Lower lobe of right lung (tissue), 2 donors: ENCODE results near the gene PSPH. TPM values are rescaled to one million over a fixed set of nuclear protein-coding genes. Genes with fewer than 3 reads are reported as not detected.

Experiments
- ATAC-seq, 2 donors: fragments of 200-7000 bp; cut with Tn5 transposase; one replicate each; pipeline ENCODE4 v1.9.1; 2020 to 2022; ENCODE audit warnings: mild to moderate bottlenecking in 2 of 2, moderate library complexity in 2 of 2
- DNase-seq: peaks from one replicate; pipeline ENCODE4 v3.0.0-alpha.2; 2020
- H3K27ac ChIP-seq: fragments of 200-600 bp; one replicate; pipeline ENCODE4 v1.8.0; 2022
- H3K27me3 ChIP-seq: fragments of 200-600 bp; one replicate; pipeline ENCODE4 v1.8.0; 2022; ENCODE audit warnings: low read depth
- H3K36me3 ChIP-seq: fragments of 200-600 bp; one replicate; pipeline ENCODE4 v1.8.0; 2022; ENCODE audit warnings: mild to moderate bottlenecking
- H3K4me1 ChIP-seq: fragments of 200-600 bp; one replicate; pipeline ENCODE4 v1.8.0; 2022
- H3K4me3 ChIP-seq: fragments of 200-600 bp; one replicate; pipeline ENCODE4 v1.8.0; 2022; ENCODE audit warnings: mild to moderate bottlenecking
- H3K9me3 ChIP-seq: fragments of 200-600 bp; one replicate; pipeline ENCODE4 v1.8.0; 2022
- CTCF ChIP-seq: fragments of 200-600 bp; IDR thresholded peaks from one replicate; pipeline ENCODE4 v1.8.0; 2022; ENCODE audit warnings: antibody characterized with exemption, mild to moderate bottlenecking
- intact Hi-C: fragments of 100-400 bp; cut with DNase I; formaldehyde crosslinking; loops from one replicate; pipeline ENCODE4 v1.11.0; 2022
- total RNA-seq: library from RNA; stranded (reverse); fragmentation: NEBNext Ultra II Directional; extraction: Animal tissue kit (Norgen Biotek cat#: 25700); gene quantifications from one replicate; pipeline ENCODE4 v1.2.1, GENCODE V29; 2021
- donor health status: DM: no; HTN: yes; CAD: no; lungs with severe emphysema.

Gene PSPH
- total RNA-seq, 1 donor from 2014 or later: 11.8 TPM

GRCh38 chr7:56003749-56004148 lies 47.5 kb downstream of the PSPH start:
- TF ChIP-seq CTCF: no peak
- H3K27ac ChIP-seq: no peak overlapping the region
- H3K36me3 ChIP-seq: peaks cover 16% of the 10 kb centered on the region
- intact Hi-C loops: loop anchor here (10.0 kb wide), 1 partner anchor 71 kb away; no protein-coding TSS in a partner anchor
- no peaks in the 10 kb centered on the region for H3K27me3 ChIP-seq
- H3K4me1 ChIP-seq: no peaks in the 10 kb centered on the region
- H3K4me3 ChIP-seq: no peak overlapping the region
- H3K9me3 ChIP-seq: no peaks in the 10 kb centered on the region
- DNase-seq (no peak), ATAC-seq (no peak)

GRCh38 chr7:55996856-55997500 lies 54.3 kb downstream of the PSPH start:
- no peak overlapping the region for H3K4me3 ChIP-seq
- no peaks in the 10 kb centered on the region for H3K27me3 ChIP-seq
- DNase-seq (no peak), ATAC-seq (no peak)
- intact Hi-C loops: no loop called here
- H3K4me1 ChIP-seq: no peaks in the 10 kb centered on the region
- no peaks in the 10 kb centered on the region for H3K9me3 ChIP-seq
- H3K27ac ChIP-seq: no peak overlapping the region
- peaks cover 82% of the 10 kb centered on the region for H3K36me3 ChIP-seq
- TF ChIP-seq CTCF: no peak

- H3K36me3 ChIP-seq: peaks cover 91% of the 10 kb centered on the region
- ATAC-seq: no peak
- H3K9me3 ChIP-seq: no peaks in the 10 kb centered on the region
- H3K4me1 ChIP-seq: no peaks in the 10 kb centered on the region
- DNase-seq: no peak
- H3K4me3 ChIP-seq: no peak overlapping the region
- no peak overlapping the region for H3K27ac ChIP-seq
- H3K27me3 ChIP-seq: no peaks in the 10 kb centered on the region
- intact Hi-C loops: no loop called here
- no peak for TF ChIP-seq CTCF
These were observed 58.9 kb downstream of the PSPH start for GRCh38 chr7:55992346-55992745.

- no peaks in the 10 kb centered on the region for H3K27me3 ChIP-seq
- H3K4me3 ChIP-seq: no peak overlapping the region
- H3K36me3 ChIP-seq: peaks cover 98% of the 10 kb centered on the region
- no peaks in the 10 kb centered on the region for H3K4me1 ChIP-seq
- intact Hi-C loops: no loop called here
- no peak overlapping the region for H3K27ac ChIP-seq
- no peak for TF ChIP-seq CTCF
- ATAC-seq (no peak), DNase-seq (no peak)
- H3K9me3 ChIP-seq: no peaks in the 10 kb centered on the region
These were observed 67.7 kb downstream of the PSPH start for GRCh38 chr7:55983537-55983936.

GRCh38 chr7:55980266-55980665 lies 71.0 kb downstream of the PSPH start:
- ATAC-seq (no peak), DNase-seq (no peak)
- H3K9me3 ChIP-seq: no peaks in the 10 kb centered on the region
- peaks cover 6% of the 10 kb centered on the region for H3K4me1 ChIP-seq
- intact Hi-C loops: no loop called here
- no peak for TF ChIP-seq CTCF
- H3K27me3 ChIP-seq: no peaks in the 10 kb centered on the region
- H3K36me3 ChIP-seq: peaks cover 77% of the 10 kb centered on the region
- no peak overlapping the region for H3K27ac ChIP-seq
- no peak overlapping the region for H3K4me3 ChIP-seq
